ENCODE results near the gene TTC21A.
"Not testable (repeated sequence)": the region's sequence is repeated elsewhere in the genome, so short reads cannot be mapped to it uniquely, and the experiment has no call there.

Gene TTC21A, protein sequence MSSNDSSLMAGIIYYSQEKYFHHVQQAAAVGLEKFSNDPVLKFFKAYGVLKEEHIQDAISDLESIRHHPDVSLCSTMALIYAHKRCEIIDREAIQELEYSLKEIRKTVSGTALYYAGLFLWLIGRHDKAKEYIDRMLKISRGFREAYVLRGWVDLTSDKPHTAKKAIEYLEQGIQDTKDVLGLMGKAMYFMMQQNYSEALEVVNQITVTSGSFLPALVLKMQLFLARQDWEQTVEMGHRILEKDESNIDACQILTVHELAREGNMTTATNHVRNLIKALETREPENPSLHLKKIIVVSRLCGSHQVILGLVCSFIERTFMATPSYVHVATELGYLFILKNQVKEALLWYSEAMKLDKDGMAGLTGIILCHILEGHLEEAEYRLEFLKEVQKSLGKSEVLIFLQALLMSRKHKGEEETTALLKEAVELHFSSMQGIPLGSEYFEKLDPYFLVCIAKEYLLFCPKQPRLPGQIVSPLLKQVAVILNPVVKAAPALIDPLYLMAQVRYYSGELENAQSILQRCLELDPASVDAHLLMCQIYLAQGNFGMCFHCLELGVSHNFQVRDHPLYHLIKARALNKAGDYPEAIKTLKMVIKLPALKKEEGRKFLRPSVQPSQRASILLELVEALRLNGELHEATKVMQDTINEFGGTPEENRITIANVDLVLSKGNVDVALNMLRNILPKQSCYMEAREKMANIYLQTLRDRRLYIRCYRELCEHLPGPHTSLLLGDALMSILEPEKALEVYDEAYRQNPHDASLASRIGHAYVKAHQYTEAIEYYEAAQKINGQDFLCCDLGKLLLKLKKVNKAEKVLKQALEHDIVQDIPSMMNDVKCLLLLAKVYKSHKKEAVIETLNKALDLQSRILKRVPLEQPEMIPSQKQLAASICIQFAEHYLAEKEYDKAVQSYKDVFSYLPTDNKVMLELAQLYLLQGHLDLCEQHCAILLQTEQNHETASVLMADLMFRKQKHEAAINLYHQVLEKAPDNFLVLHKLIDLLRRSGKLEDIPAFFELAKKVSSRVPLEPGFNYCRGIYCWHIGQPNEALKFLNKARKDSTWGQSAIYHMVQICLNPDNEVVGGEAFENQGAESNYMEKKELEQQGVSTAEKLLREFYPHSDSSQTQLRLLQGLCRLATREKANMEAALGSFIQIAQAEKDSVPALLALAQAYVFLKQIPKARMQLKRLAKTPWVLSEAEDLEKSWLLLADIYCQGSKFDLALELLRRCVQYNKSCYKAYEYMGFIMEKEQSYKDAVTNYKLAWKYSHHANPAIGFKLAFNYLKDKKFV (N-terminal part only)
- total RNA-seq = 1.7 to 4.1 reads per million in 2 donors

DNA sequence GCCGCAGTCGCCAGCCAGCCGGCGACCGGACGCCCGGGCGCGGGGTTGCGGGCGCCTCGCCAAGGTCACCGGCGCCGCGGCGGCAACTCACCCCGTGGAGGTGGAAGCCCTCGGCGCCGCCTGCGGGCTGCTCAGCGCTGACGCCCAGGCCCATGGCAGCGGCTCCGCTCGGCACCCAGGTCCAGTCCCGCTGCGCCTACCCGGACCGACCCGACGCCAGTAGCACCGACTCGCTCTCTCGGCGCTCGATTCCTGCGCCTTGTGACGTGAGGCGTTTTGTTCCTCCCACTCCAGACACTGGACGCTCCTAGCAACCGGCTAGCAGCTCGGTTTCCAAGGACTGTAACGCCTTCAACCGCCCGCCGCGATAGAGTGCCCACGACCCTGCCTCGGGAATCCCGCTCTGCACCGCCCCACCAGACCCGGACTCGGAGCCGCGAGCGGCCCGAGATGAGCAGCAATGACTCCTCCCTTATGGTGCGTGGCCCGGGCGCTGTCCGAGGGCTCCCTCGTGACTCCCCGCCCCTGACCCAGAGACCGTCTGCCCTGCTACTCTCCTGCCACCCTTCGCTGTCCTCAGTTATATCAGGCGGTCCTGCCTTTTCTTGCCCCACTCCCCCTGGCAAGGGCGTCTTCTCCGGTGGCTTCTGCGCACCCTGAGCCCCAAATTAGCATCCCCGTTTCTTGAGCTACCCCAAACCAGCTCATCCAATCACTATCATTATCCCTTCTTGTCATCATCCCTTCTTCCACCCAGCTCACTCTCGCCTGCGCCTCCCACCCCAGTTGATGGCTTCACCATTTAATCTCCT is at the start of gene TTC21A, which contains the start of gene GORASP1:
Gene TTC21A (plus strand): TSS at position 293 of the 812 bp plus-strand sequence. CDS start 158 bp downstream, at position 451.
Gene GORASP1 (minus strand): TSS at position 240 of the 812 bp plus-strand sequence. CDS start 86 bp downstream, at position 154.
- peak; percentile 47 for DNase-seq

DNA sequence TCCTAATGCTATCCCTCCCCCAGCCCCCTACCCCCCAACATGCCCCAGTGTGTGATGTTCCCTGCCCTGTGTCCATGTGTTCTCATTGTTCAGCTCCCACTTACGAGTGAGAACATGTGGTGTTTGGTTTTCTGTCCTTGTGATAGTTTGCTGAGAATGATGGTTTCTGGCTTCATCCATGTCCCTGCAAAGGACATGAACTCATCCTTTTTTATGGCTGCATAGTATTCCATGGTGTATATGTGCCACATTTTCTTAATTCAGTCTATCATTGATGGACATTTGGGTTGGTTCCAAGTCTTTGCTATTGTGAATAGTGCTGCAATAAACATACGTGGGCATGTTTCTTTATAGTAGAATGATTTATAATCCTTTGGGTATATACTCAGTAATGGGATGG is 46.3 kb upstream of the TTC21A start:
- not testable (repeated sequence) for DNase-seq

DNA sequence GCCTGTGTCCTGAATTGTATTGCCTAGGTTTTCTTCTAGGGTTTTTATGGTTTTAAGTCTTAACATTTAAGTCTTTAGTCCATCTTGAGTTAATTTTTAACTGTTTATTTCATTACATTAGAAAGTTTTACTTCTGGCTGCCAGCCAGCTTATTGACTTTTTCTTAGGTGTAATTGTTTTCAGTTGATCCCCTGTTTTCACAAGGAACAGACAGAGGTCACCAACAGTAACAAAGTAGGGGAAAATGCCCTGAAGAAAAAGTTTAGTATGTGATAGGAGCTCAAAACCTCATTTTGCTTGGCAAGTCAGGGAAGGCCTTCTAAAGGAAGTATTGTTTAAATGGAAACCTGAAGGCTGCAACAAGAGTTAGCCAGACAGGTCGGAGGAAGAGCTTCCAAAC is 45.3 kb upstream of the TTC21A start:
- no peak for DNase-seq

DNA sequence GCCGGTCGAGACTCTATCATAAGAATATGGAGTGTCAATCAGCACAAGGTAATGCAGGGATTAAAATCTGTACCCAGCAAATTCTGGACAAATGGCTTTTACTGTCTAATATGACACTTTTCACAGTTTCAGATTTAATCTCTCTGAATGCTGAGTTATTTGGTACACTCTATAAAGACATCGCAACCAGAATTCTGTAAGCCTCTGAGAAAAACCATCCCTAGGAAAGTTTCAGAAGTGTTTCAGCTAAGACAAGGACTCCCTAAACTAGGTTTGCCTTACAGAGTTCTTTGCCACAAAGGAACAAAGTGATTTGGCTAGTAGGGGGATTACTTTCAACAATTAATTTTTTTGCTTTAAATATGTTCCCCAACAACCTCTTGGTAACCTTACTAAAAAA is 44.3 kb upstream of the TTC21A start:
- no peak for DNase-seq

DNA sequence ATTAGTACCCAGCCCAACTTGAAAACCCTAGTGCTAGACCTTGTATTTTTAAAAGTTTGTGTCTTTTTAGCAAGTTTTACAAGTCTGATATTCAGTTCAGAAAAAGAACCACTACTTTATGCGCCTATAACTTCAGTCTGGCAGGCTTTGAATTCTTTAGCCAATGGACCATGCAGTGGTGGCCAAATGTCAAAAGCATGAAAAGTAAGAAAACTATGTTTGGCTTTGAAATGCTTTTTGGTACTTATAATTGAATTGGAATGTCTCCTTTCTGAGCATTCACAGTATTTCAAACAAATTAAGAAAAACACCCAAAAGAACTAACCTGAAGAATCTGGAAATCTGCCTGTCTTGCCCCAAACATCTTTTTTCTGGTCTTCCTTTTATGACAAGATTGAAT is 42.8 kb upstream of the TTC21A start:
- no peak for DNase-seq

DNA sequence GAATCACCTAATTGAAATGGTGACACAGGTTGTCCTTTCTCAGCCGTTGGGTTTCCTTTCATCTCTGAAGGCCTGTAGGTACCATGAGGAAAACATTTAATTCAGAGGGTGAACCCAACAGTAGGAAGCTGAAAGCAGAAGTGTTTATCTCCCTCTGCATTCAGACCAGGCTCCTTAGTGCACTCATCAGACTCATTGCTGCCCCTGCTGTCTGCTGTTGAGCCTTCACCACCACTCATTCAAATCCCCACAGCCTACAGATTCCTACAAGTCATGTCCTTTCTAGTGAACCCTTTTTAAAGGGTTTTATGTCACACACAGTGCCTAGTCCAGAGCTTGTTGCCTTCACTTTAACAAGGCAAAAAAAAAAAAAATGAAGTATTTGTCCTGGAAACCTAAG is 42.3 kb upstream of the TTC21A start:
- DNase-seq = no peak

DNA sequence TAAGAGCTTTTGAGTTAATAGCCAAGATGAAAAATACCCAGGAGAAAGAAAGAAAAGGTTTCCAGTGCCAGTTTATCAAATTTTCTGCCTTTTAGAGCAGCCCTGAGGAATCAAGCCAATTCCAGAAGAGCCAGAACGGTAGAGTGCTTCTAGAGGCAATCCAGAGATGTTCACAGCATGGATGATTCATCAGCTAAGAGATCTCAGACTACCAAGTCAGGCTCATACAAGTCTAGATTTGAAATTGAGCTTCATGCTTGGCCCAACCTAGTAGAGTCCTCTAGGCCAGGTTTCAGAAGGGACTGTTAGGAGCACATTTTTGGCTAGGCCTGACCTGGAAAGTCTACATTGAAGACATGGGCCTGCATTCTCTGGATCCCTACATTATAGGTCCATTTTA is 40.2 kb upstream of the TTC21A start:
- DNase-seq = no peak

DNA sequence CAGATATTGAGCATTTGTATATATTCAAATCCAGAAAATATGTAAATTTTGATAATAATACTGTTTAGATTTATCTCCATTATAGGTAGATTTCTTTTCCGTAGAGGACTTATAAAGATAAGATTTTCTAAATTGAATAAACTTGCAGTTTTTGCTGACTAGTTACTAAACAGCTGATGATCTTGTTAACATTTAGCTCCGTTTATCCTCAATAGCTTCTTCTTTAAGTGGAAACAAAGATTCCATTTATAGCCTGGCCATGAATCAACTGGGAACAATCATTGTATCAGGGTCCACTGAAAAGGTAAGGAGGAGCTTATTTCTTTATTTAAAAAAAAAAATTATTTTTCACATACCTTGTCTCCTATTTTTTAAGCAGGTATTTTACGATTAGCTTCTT is 38.9 kb upstream of the TTC21A start:
- no peak for DNase-seq

DNA sequence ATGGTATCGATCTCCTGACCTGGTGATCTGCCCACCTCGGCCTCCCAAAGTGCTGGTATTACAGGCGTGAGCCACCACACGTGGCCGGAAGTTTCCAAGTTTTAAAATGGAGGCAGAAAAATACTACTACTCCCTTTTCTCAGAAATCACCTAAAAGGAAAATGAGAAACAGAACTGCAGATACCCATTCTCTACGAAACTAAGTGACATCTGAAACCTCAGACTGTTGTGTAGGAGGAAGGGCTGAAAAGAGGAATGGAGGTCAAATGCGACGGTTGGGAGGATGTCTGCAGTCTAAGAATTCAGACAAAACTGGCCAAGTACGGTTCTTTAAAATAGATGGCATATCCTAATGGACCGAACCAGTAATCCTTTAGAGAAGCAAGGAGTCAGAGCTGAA is 31.6 kb upstream of the TTC21A start:
- DNase-seq = no peak

DNA sequence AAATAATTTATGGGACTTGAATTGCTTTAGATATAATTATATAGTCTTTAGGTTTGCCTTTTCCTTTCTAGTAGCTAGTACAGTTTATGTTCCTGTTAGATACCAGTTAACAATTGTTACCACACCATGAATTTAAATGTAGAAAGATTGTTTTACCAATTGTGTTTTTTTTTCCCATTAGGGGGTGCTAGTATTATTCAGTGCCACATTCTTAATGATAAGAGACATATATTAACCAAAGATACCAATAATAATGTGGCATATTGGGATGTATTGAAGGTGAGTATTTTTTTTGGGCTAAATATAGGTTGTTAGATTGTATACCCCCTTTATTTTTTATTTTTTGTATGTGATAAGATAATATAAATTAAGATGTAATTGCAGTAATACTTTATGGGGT is 27.9 kb upstream of the TTC21A start:
- no peak for DNase-seq

DNA sequence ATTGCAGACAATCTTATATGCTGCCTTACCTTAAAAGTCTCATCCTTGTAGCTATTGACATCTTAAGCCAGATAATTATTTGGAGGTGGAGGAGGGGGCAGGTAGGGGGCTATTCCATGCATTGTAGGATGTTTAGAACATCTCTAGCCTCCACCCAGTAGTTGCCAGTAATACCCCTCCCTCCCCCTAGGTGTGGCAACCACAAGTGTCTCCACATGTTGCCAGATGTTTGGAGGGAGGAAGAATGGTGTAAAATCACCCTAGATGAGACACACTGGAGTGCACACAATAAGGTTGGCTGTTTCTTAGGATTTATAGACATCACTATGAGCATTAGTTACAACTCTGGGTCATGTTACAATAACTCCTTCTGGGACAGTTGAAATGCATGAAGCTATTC is 27.5 kb upstream of the TTC21A start:
- DNase-seq = no peak

DNA sequence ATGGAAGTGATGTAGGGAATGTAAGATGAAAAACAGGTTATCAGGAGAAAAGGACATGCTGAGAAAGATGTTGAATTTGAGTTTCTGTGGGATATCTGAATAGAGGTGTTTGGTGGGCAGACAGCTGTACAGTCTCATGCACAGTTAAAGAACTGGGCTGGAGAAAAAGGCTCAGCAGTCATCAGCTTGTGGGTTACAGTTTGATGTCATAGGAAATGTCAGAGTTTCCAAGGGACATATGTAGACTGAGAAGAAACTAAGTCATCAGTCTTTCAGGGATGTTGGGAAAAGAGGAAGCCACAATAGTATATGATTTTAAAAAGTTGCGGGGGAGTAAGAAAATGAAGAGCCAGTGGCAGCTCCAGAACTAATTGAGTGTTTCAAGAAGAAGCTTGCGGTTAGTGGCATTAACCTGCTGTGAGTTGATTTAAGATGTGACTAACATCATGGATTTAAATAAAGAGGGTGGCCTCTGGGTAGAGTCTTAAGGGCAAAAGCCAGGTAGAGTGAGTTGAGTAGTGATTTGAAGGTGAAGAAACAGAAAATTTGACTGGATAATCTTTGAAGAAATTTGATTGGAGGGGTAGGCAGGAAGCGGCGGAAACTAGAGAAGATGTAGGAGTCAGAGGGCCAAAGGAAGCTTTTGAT is 24.7 kb upstream of the TTC21A start:
- DNase-seq = no peak

DNA sequence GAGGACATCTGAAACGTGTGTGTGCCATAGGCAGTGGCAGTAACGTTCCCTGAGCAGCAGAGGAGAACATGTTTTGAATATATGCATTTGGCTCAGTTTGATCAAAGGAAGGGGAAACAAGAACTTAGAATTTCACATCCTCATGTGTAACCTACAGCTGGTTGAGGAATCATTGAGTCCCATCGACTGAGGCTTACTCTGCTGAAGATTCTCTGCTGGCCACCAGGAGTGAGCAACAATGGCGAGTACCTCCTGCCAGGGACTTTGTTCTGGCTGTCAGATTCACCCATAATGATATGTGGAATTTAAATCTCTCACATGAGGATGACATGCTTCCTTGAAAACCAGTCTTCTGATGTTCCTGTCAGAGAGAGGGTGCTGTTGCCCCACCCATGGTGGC is 21.3 kb upstream of the TTC21A start:
- DNase-seq = no peak

DNA sequence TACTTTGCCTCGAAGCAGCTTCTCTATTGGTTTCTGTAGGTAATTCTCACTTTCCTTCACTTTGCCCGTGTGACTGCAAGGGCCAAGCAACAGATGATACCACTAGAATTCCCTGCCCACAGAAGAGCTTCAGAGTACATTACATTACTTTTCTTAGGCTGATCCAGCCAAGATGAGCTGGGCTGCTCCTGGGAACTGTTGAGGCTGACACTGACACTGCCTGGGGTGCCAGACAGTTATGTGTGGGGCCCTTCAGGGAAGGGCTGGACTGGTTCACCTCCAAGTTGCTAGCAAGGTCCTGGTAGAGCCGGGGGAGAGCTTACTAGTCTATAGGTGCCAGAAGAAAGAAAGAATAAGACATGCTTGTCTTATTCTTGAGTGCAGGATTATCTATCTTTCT is 19.0 kb upstream of the TTC21A start:
- DNase-seq = no peak

DNA sequence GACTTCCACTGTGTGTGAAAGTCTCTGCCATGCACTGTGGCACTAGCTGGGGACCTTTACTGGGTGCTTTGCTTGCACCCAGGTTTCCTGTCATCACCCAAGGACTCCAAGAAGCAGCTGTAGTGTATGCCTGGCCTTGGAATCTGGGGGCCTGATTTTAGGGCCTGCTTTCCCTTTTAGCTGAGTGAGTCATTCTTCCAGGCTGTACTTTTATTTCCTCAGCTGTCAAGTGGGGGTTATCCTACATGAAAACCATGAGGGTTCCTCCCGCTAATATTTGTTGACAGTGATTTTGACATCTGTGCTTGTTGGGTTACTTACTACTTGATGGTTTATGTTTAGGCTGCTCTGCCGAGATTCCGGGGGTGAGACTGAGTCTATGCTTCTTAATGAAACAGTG is 18.6 kb upstream of the TTC21A start:
- DNase-seq = no peak

DNA sequence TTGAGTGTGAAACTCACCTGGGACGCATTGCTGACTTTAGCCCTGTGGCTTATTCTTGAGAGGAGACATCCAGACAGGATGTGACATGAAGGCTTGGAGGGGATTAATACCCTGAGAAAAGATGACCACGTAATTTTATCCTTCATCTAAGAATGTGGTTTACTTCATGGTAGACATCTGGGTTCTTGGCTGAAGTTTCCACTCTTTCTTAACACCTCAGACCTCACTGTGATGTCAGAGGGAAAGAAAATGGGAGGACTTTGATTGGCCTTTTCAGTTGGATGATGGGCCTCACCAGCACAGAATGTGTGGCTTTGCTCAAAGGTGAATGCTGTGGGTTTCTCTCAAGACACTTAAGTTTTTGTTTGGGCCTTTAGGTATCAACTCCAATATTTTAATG is 16.6 kb upstream of the TTC21A start:
- no peak for DNase-seq

DNA sequence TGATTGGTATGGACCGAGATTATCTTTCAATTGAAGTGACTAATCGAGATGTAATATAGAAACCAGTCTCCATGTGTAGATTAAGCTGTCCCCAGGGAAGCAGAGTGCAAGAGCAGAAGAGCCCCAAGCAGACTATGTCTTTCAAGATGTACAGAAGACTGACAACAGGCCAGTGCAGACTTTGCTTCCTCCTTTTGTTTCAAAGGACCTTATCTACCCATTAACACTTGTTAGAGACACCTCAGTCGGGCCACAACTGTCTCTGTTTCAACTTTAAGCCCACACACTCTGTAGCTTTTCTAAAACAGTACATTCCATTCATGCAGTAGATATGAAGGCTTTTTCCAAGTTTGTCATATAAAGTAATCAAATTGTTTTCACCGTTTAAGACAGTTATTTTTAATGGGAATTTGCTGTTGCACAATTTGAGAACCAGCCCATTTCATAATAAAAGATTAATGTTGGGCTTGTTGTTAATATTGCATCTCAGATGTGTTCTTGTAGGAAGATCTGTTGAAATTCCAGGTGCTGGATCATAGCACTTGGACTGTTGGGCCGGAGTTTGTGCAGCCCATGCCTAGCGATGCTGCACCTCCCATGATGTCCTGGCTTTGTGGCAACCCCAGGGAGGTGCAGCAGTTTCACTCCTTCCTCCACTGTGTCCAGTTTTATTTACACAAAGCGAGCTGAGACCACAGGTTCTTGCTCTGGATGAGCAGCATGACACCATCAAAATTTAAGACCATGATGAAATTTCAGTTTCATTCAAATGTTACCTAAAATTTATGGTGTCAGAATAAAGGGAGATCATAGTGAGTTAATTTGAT is 12.4 kb upstream of the TTC21A start:
- no peak for DNase-seq

DNA sequence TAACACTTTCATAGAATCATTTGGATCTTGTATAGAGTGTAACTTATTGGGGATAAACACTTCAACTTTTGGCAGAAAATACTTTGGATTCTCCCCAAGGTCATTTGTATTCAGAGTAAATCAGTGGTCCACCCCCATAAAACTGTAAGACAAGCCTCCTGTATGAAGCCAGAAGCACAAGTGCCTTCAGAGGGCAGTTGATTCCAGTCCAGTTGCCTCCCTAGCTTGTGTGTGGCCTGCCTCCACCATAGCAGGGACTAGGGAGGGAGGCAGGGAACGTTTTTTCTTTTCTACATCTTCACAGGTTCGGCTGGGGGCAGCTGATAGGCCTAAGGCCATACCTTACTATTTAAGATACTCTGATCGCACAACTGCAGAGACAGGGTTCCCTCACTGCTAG is 11.7 kb upstream of the TTC21A start:
- DNase-seq = no peak

DNA sequence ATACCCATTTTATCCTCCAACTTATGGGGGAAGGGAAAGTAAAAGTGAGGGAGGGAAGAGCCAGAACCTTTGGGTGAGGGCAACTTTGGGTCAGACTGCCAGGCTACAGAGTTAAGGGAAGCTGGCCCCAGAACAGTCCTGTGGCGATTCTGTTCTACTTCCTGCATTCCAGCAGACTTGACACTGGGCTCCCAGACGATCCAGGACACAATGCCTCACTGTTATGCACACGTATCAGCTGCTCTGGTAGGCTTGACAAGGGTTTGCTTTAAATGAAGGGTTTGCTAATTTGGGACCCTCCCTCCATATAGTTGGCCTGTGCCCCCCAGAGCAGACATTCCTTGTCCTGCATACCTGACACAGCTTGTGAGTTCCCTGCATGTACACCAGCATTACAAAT is 10.7 kb upstream of the TTC21A start:
- DNase-seq = no peak

DNA sequence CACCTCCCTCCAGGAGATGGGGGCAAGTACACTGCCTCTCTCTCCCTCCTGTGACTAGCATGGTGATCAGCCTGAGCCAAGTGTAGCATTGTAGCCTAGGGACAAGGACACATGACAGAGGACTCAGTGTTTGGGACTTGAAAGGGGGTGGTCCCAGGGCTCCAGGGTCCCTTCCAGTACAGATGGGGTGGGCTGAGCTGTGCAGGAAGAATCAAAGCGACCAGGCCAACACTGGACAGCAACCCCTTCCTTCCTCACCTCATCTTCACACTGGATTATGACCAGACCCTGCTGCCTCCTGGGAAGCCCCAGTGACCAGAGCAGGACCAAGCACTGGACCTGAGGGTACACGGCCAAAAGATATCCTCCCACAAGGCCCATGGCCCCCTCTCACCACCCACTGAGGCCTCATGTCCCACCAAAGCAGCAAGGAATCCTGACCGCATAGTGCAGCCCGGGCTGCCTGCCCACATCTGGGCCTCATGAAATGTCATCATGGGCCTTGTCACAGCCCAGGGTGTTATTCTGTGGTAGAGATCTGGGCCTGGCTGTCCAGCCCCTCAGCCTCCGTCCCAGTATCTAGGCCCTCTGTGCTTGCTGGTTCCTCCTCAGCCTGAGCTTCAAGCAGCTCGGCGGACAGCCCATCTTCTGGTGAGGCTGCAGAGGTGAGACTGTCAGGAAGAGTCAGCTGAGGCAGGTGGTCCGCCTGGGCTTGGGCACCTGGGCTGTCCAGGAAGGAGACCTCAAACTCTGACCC is 9.6 kb upstream of the TTC21A start:
- no peak for DNase-seq

Measured in T-helper 9 cell (primary cell).